ENCODE data around the gene VRK3.

The VRK3 gene

GRCh38 chr19:49930483-49931011 is 94.6 kb downstream of the VRK3 start:
- DNase-seq (ENCODE audit: low read depth): no peak

- peak; percentile 89 for DNase-seq (ENCODE audit: low read depth)
Observed at GRCh38 chr19:49929611-49930482, 95.3 kb downstream of the VRK3 start.

DNA sequence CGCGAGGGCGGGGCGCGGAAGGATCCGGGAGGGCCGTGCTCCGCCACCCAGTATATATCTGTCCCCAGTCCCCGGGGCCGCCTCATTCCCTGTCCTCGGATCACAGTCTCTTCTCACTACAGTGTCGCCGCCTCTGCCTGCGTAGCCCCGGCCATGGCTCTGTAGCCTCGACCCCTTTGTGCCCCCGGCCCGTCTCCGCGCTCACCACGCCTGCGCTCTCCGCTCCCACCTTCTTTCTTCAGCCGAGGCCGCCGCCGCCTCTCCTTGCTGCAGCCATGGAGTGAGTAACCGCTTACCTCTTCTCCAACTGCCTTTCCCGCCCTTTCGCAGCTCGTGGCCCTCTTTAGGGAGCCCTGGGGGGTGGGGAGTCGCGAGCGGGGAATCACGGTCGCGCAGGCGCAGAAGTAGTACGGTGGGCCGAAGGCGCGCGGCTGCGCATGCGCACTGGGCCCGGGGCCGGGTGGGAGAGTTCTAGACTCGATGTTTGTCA is 96.0 kb downstream of the VRK3 start, which contains the start of the genes ATF5 and NUP62:
Gene ATF5 (plus strand): TSS at position 85 of the 490 bp plus-strand sequence. CDS start 1,646 bp downstream, outside the sequence.
Gene NUP62 (minus strand): TSS at position 384 of the 490 bp plus-strand sequence. CDS start 19,697 bp downstream, outside the sequence.
- DNase-seq (ENCODE audit: low read depth): peak; percentile 80

- DNase-seq (ENCODE audit: low read depth): no peak
Observed at GRCh38 chr19:49927526-49928264, 97.5 kb downstream of the VRK3 start.

GRCh38 chr19:49926515-49926914 is 98.7 kb downstream of the VRK3 start:
- no peak for DNase-seq (ENCODE audit: low read depth)

Measured in T-helper 22 cell (primary cell).